Calu3 (cell line): ENCODE data around the gene ARGLU1. TPM values are rescaled to one million over a fixed set of nuclear protein-coding genes. Genes with fewer than 3 reads are reported as not detected.
A peak's percentile ranks its signal among the peaks of the same experiment; 100 is the strongest.

Source experiments
- BruUV-seq: library from RNA; stranded (reverse); fragments of 400-500 nt; replicated peaks from 2 replicates; lab custom pipeline; 2021; lab: Mats Ljungman, UMichigan
- CTCF ChIA-PET: fragments of 300-600 bp; sonication (Branson Sonifier 250); formaldehyde crosslinking; loops from one replicate; lab custom pipeline; 2022; ENCODE audit warnings: antibody characterized with exemption; lab: Charles Lee
- DNase-seq: peaks from one replicate; pipeline ENCODE4 v3.0.0; 2022
- H3K27ac Mint-ChIP-seq: one replicate; pipeline ENCODE4 v1.8.0; 2022; ENCODE audit warnings: mixed read lengths; ENCODE audit not compliant: unreplicated experiment
- H3K27me3 Mint-ChIP-seq: one replicate; pipeline ENCODE4 v1.8.0; 2022; ENCODE audit warnings: mixed read lengths; ENCODE audit not compliant: unreplicated experiment
- H3K36me3 Mint-ChIP-seq: one replicate; pipeline ENCODE4 v1.8.0; 2022; ENCODE audit warnings: mild to moderate bottlenecking, moderate library complexity, mixed read lengths; ENCODE audit not compliant: insufficient read depth, unreplicated experiment
- H3K4me1 Mint-ChIP-seq: one replicate; pipeline ENCODE4 v1.8.0; 2022; ENCODE audit warnings: mild to moderate bottlenecking, low read depth, mixed read lengths; ENCODE audit not compliant: unreplicated experiment
- H3K4me3 Mint-ChIP-seq: one replicate; pipeline ENCODE4 v1.8.0; 2022; ENCODE audit warnings: mild to moderate bottlenecking, low read depth, moderate library complexity, mixed read lengths; ENCODE audit not compliant: unreplicated experiment
- H3K9me3 Mint-ChIP-seq: one replicate; pipeline ENCODE4 v1.8.0; 2022; ENCODE audit warnings: low read depth, mixed read lengths; ENCODE audit not compliant: unreplicated experiment
- intact Hi-C: fragments of 100-400 bp; cut with micrococcal nuclease; formaldehyde crosslinking; loops from one replicate; pipeline ENCODE4 v1.10.0; 2022; ENCODE audit not compliant: unreplicated experiment
- total RNA-seq: library from RNA; stranded (reverse); gene quantifications from 2 replicates; pipeline ENCODE4 v1.2.3, GENCODE V29; 2022
- TF ChIP-seq, protein P1 (sequence below): fragments of 200-600 bp; IDR thresholded peaks from one replicate; pipeline ENCODE4 v1.8.0; 2022; ENCODE audit warnings: antibody characterized with exemption; ENCODE audit not compliant: unreplicated experiment

ARGLU1 gene
- total RNA-seq, 1 experiment from 2014 or later: 28.8 TPM

DNA sequence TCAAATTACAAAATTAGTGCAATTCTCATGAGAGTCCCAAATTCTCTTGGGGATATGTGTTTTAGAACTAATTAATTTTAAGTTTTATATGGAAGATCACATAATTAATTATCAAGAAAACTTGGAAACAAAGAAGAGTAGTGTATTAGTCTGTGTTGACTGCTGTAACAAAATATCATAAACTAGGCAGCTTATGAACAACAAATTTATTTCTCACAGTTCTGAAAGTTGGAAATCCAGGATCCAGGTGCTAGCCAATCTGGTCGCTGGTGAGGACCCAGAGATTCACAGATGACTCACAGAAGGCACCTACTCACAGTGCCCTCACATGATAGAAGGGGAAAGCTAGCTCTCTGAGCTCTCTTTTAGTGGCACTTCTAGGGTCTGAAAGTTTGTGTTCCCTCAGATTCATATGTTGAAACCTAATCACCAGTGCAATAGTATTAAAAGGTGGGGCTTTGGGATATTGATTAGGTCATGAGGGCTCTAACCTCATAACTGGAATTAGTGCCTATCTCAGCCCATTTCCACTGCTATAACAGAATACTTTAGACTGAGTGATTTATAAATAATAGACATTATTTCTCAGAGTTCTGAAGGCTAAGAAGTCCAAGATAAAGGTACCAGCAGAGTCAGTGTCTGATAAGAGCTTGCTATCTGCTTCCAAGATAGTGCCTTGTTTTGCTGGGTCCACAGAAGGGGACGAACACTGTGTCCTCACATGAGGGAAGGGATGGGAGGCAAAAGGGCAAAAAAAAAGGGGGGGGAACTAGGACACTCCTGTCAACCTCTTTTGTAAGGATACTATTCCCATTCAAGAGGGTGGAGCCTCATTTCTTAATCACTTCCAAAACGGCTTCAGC lies 1.5 kb upstream of the ARGLU1 start:
- no peak overlapping the region for H3K27ac Mint-ChIP-seq
- H3K4me1 Mint-ChIP-seq: peaks cover 9% of the 10 kb centered on the region
- H3K9me3 Mint-ChIP-seq: no peaks in the 10 kb centered on the region
- H3K4me3 Mint-ChIP-seq: no peak overlapping the region
- TF ChIP-seq, protein P1, sequence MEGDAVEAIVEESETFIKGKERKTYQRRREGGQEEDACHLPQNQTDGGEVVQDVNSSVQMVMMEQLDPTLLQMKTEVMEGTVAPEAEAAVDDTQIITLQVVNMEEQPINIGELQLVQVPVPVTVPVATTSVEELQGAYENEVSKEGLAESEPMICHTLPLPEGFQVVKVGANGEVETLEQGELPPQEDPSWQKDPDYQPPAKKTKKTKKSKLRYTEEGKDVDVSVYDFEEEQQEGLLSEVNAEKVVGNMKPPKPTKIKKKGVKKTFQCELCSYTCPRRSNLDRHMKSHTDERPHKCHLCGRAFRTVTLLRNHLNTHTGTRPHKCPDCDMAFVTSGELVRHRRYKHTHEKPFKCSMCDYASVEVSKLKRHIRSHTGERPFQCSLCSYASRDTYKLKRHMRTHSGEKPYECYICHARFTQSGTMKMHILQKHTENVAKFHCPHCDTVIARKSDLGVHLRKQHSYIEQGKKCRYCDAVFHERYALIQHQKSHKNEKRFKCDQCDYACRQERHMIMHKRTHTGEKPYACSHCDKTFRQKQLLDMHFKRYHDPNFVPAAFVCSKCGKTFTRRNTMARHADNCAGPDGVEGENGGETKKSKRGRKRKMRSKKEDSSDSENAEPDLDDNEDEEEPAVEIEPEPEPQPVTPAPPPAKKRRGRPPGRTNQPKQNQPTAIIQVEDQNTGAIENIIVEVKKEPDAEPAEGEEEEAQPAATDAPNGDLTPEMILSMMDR: no peak
- CTCF ChIA-PET: interaction anchor here (0.6 kb wide), 1 partner anchor 1816 kb away, joined by 5 read pairs; no protein-coding TSS in a partner anchor
- H3K36me3 Mint-ChIP-seq: peaks cover 21% of the 10 kb centered on the region
- no peak for DNase-seq
- intact Hi-C loops: no loop called here
- H3K27me3 Mint-ChIP-seq: no peaks in the 10 kb centered on the region
- BruUV-seq: no TSS peak

- Mint-ChIP-seq H3K27ac (peak overlapping the region; percentile 77), H3K9me3 (no peaks in the 10 kb centered on the region), H3K4me1 (peaks cover 13% of the 10 kb centered on the region), H3K36me3 (peaks cover 21% of the 10 kb centered on the region), H3K27me3 (no peaks in the 10 kb centered on the region), H3K4me3 (peak overlapping the region; percentile 91)
- CTCF ChIA-PET: no interaction called here
- intact Hi-C loops: no loop called here
- no peak for DNase-seq
- BruUV-seq: TSS peak; percentile 80
- TF ChIP-seq, protein P1: no peak
These were observed 514 bp upstream of the ARGLU1 start for GRCh38 chr13:106568299-106569003.

- H3K4me3 Mint-ChIP-seq: peak overlapping the region; percentile 91
- BruUV-seq: no TSS peak
- no peaks in the 10 kb centered on the region for H3K27me3 Mint-ChIP-seq
- peak; percentile 11 for DNase-seq
- peak overlapping the region; percentile 77 for H3K27ac Mint-ChIP-seq
- CTCF ChIA-PET: no interaction called here
- TF ChIP-seq, protein P1: no peak
- H3K4me1 Mint-ChIP-seq: peaks cover 13% of the 10 kb centered on the region
- no peaks in the 10 kb centered on the region for H3K9me3 Mint-ChIP-seq
- intact Hi-C loops: no loop called here
- H3K36me3 Mint-ChIP-seq: peaks cover 21% of the 10 kb centered on the region
These were observed 1.1 kb downstream of the ARGLU1 start for GRCh38 chr13:106566641-106567473.

GRCh38 chr13:106565127-106565775 lies 2.7 kb downstream of the ARGLU1 start:
- H3K4me3 Mint-ChIP-seq: peak overlapping the region; percentile 91
- TF ChIP-seq, protein P1: no peak
- H3K4me1 Mint-ChIP-seq: peaks cover 13% of the 10 kb centered on the region
- H3K27ac Mint-ChIP-seq: peak overlapping the region; percentile 76
- intact Hi-C loops: no loop called here
- H3K9me3 Mint-ChIP-seq: no peaks in the 10 kb centered on the region
- no peak for DNase-seq
- no TSS peak for BruUV-seq
- CTCF ChIA-PET: interaction anchor here (0.6 kb wide), 1 partner anchor 1995 kb away, joined by 3 read pairs; no protein-coding TSS in a partner anchor
- H3K27me3 Mint-ChIP-seq: no peaks in the 10 kb centered on the region
- H3K36me3 Mint-ChIP-seq: peaks cover 21% of the 10 kb centered on the region
